ENCODE results near the gene RCAN2. TPM values are rescaled to one million over a fixed set of nuclear protein-coding genes. Genes with fewer than 3 reads are reported as not detected.

The RCAN2 gene
- total RNA-seq, 2 donors from 2014 or later = 3.6 to 7.0 TPM

DNA sequence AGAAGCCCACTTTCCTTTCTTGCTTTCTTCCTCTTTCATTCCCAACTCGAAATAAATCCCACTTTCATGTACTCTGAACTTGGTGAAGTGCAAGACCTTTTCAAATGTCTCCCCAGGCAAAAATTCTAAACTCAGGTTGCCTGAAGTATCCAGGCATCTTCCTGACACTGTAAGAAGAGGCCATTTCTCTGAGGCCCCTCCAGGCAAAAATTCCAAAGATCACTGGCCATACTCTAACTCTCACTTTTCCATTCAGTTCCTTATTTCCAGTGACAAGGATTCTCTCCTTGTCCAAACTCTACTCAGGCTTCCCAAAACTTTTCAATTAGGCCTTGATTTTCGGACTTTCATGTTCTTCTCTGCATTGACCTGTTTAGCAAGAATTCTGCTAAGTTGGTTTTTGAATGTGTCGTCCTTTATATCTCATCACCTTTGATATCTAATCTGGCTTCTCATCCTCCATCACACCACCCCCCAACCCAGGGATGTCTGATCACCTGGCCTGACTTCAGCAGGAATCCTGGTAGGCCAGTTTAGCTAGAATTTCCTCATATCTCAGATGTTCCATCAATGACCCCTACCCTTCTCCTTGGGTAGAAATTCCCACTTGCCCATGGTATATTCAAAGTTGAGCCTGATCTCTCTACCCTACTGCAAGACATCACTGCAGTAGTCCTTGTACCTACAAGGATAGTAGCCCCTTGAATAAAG, 124.9 kb downstream of the RCAN2 start:
- H3K9ac ChIP-seq (ENCODE audit: low read depth in 2 of 2, low read length in 2 of 2) = no peak overlapping the region
- no peaks in the 10 kb centered on the region for H3K27me3 ChIP-seq
- TF ChIP-seq, protein P1, sequence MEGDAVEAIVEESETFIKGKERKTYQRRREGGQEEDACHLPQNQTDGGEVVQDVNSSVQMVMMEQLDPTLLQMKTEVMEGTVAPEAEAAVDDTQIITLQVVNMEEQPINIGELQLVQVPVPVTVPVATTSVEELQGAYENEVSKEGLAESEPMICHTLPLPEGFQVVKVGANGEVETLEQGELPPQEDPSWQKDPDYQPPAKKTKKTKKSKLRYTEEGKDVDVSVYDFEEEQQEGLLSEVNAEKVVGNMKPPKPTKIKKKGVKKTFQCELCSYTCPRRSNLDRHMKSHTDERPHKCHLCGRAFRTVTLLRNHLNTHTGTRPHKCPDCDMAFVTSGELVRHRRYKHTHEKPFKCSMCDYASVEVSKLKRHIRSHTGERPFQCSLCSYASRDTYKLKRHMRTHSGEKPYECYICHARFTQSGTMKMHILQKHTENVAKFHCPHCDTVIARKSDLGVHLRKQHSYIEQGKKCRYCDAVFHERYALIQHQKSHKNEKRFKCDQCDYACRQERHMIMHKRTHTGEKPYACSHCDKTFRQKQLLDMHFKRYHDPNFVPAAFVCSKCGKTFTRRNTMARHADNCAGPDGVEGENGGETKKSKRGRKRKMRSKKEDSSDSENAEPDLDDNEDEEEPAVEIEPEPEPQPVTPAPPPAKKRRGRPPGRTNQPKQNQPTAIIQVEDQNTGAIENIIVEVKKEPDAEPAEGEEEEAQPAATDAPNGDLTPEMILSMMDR (IDR thresholded peaks at IDR 0.05) = no peak
- no peaks in the 10 kb centered on the region for H3K4me1 ChIP-seq
- intact Hi-C loops (cut with DNase I) = no loop called here
- no peaks in the 10 kb centered on the region for H3K36me3 ChIP-seq
- H3K9me3 ChIP-seq = no peaks in the 10 kb centered on the region
- no peak overlapping the region for H3K4me3 ChIP-seq
- no peak for DNase-seq
- no peak overlapping the region for H3K27ac ChIP-seq

GRCh38 chr6:46357591-46357990, 133.7 kb downstream of the RCAN2 start:
- DNase-seq = no peak
- Histone ChIP-seq H3K4me1 (no peaks in the 10 kb centered on the region), H3K27ac (no peak overlapping the region), H3K9ac (ENCODE audit: low read depth in 2 of 2, low read length in 2 of 2) (no peak overlapping the region), H3K4me3 (no peak overlapping the region), H3K9me3 (no peaks in the 10 kb centered on the region), H3K36me3 (no peaks in the 10 kb centered on the region), H3K27me3 (no peaks in the 10 kb centered on the region)
- TF ChIP-seq, protein P1 (IDR thresholded peaks at IDR 0.05) = no peak
- intact Hi-C loops (cut with DNase I) = no loop called here

DNA sequence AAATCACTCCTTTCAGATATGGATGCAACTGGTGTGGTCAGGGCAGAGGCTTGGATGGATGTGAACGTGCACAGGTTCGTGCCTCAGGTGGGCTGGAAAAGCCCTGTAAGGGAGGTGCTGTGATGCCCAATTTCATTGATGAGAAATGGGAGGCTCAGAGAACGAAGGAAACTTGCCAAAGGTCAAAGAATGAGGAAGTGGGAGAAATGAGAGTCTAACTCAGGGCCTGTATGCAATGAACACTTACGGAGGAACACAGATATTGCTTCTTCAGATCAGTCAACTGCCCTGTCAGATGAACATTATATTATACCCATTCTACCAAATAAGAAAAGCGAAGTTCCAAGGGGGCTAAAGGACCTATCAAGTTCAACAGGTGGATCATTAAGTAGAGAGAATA, 134.7 kb downstream of the RCAN2 start:
- intact Hi-C loops (cut with DNase I) = no loop called here
- H3K27me3 ChIP-seq = no peaks in the 10 kb centered on the region
- no peak for DNase-seq
- H3K9ac ChIP-seq (ENCODE audit: low read depth in 2 of 2, low read length in 2 of 2) = no peak overlapping the region
- no peak overlapping the region for H3K27ac ChIP-seq
- no peaks in the 10 kb centered on the region for H3K4me1 ChIP-seq
- TF ChIP-seq, protein P1 (IDR thresholded peaks at IDR 0.05) = no peak
- no peak overlapping the region for H3K4me3 ChIP-seq
- H3K9me3 ChIP-seq = no peaks in the 10 kb centered on the region
- H3K36me3 ChIP-seq = no peaks in the 10 kb centered on the region

GRCh38 chr6:46353528-46353927, 137.7 kb downstream of the RCAN2 start:
- Histone ChIP-seq H3K27me3 (no peaks in the 10 kb centered on the region), H3K4me3 (no peak overlapping the region)

DNA sequence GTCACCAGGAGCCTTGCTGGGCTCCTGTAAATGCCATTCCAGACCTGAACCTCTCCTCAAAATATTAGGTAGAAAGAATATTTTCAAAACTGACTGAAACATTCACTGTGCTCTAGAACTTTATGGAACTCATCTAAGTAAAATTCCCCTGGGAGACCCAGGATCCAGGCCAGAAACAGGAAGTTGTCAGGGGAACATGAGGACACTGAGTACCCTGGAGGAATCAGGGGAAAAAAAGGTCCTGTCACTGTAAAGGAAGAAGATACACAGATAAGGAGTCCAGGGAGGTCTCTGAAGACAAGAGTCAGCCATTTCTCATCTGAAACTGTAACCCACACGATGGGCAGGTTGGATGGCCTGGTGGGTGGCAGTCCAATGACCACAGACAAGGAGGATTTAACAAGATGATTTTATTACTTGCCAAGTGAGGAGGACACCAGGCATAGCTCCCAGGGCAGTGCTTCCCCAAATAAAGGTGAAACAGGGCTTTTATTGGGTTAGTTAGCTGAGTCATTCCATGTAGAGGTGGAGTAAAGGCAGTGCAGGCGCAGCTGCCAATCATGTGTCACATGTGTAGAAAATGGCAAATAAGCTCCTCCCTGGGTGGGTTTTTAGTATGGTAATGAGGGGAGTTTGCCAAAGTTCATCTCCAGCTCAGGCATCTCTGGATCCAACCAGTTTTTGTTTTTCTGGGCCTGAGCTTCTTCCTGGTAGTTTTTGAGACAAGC, 138.5 kb downstream of the RCAN2 start:
- no peaks in the 10 kb centered on the region for H3K9me3 ChIP-seq
- no peaks in the 10 kb centered on the region for H3K4me1 ChIP-seq
- H3K9ac ChIP-seq (ENCODE audit: low read depth in 2 of 2, low read length in 2 of 2) = no peak overlapping the region
- TF ChIP-seq, protein P1 (IDR thresholded peaks at IDR 0.05) = no peak
- H3K27ac ChIP-seq = no peak overlapping the region
- intact Hi-C loops (cut with DNase I) = no loop called here
- H3K36me3 ChIP-seq = no peaks in the 10 kb centered on the region
- no peak overlapping the region for H3K4me3 ChIP-seq
- no peak for DNase-seq
- H3K27me3 ChIP-seq = no peaks in the 10 kb centered on the region

More at GRCh38 chr6:46353528-46353927, 137.7 kb downstream of the RCAN2 start:
- DNase-seq = no peak
- H3K9ac ChIP-seq (ENCODE audit: low read depth in 2 of 2, low read length in 2 of 2) = no peak overlapping the region
- TF ChIP-seq, protein P1 (IDR thresholded peaks at IDR 0.05) = no peak
- no peak overlapping the region for H3K27ac ChIP-seq
- no peaks in the 10 kb centered on the region for H3K4me1 ChIP-seq
- H3K9me3 ChIP-seq = no peaks in the 10 kb centered on the region
- H3K36me3 ChIP-seq = no peaks in the 10 kb centered on the region
- intact Hi-C loops (cut with DNase I) = no loop called here
